NCI-H526 treated with DMSO at 0.1 percent for 48 hours (cell line): ENCODE results near the gene CIB4.
A peak's percentile ranks its signal among the peaks of the same experiment; 100 is the strongest.

Experiments
- DNase-seq: peaks from one replicate; lab custom pipeline; 2025; lab: John Stamatoyannopoulos, UW

The CIB4 gene

GRCh38 chr2:26640781-26641564 is at the start of gene CIB4:
CIB4 (minus strand) TSS chr2:26641366; CDS start chr2:26641314, 52 bp downstream.
- no peak for DNase-seq

GRCh38 chr2:26687801-26688200 is 46.6 kb upstream of the CIB4 start:
- DNase-seq, result peak; percentile 83

- peak; percentile 46 for DNase-seq
Observed at GRCh38 chr2:26687328-26687727, 46.2 kb upstream of the CIB4 start.

GRCh38 chr2:26685989-26686839 is 45.0 kb upstream of the CIB4 start:
- DNase-seq, result no peak

- DNase-seq, result no peak
Observed at GRCh38 chr2:26685341-26685740, 44.2 kb upstream of the CIB4 start.

- no peak for DNase-seq
Observed at GRCh38 chr2:26683583-26683982, 42.4 kb upstream of the CIB4 start.

GRCh38 chr2:26682155-26682554 is 41.0 kb upstream of the CIB4 start:
- DNase-seq, result no peak

- DNase-seq, result no peak
Observed at GRCh38 chr2:26681656-26682055, 40.5 kb upstream of the CIB4 start.

GRCh38 chr2:26679867-26680266 is 38.7 kb upstream of the CIB4 start:
- no peak for DNase-seq

- no peak for DNase-seq
Observed at GRCh38 chr2:26678035-26678434, 36.9 kb upstream of the CIB4 start.

- no peak for DNase-seq
Observed at GRCh38 chr2:26675651-26676255, 34.6 kb upstream of the CIB4 start.

- DNase-seq, result no peak
Observed at GRCh38 chr2:26674771-26675170, 33.6 kb upstream of the CIB4 start.

- DNase-seq, result no peak
Observed at GRCh38 chr2:26674002-26674751, 33.0 kb upstream of the CIB4 start.

GRCh38 chr2:26672818-26673393 is 31.7 kb upstream of the CIB4 start:
- no peak for DNase-seq

GRCh38 chr2:26672112-26672817 is 31.1 kb upstream of the CIB4 start:
- no peak for DNase-seq

GRCh38 chr2:26671691-26672090 is 30.5 kb upstream of the CIB4 start:
- DNase-seq, result no peak

GRCh38 chr2:26670931-26671460 is 29.8 kb upstream of the CIB4 start:
- no peak for DNase-seq

GRCh38 chr2:26670171-26670570 is 29.0 kb upstream of the CIB4 start:
- no peak for DNase-seq

GRCh38 chr2:26668856-26669750 is 27.9 kb upstream of the CIB4 start:
- no peak for DNase-seq

- DNase-seq, result no peak
Observed at GRCh38 chr2:26668041-26668440, 26.9 kb upstream of the CIB4 start.
